ENCODE results near the gene RIN2.

Gene RIN2

GRCh38 chr20:19785173-19785982 is 27.3 kb downstream of the RIN2 start:
- Histone ChIP-seq H3K4me3 (ENCODE audit: insufficient read depth, low read length, poor library complexity, severe bottlenecking) (no peak overlapping the region), H3K9me3 (ENCODE audit: insufficient read depth, low read length) (no peaks in the 10 kb centered on the region), H4K20me1 (ENCODE audit: low read depth, low read length) (no peaks in the 10 kb centered on the region), H3F3A (ENCODE audit: insufficient read depth) (no peaks in the 10 kb centered on the region), H3K27ac (ENCODE audit: low read depth, low read length) (no peak overlapping the region), H3K27me3 (ENCODE audit: low read length) (no peaks in the 10 kb centered on the region), H3K9ac (ENCODE audit: low read length) (no peak overlapping the region), H2AFZ (ENCODE audit: low read depth, low read length, severe bottlenecking) (no peak overlapping the region), H3K36me3 (ENCODE audit: low read length) (no peaks in the 10 kb centered on the region), H3K9me2 (replicated peaks; ENCODE audit: insufficient read depth, low read length) (no peaks in the 10 kb centered on the region), H3K4me2 (ENCODE audit: low read depth, low read length, poor library complexity, severe bottlenecking) (no peak overlapping the region), H3K79me2 (ENCODE audit: insufficient read depth, low read length) (no peaks in the 10 kb centered on the region)
- TF ChIP-seq EZH2phosphoT487 (conservative IDR thresholded peaks at IDR 0.05; ENCODE audit: low read length) (no peak), CTCF (IDR thresholded peaks at IDR 0.05; ENCODE audit: insufficient read depth, low read length, poor library complexity, severe bottlenecking) (peak; percentile 4)

- H3K9ac ChIP-seq (ENCODE audit: low read length): no peak overlapping the region
- H3F3A ChIP-seq (ENCODE audit: insufficient read depth): no peaks in the 10 kb centered on the region
- H3K4me2 ChIP-seq (ENCODE audit: low read depth, low read length, poor library complexity, severe bottlenecking): no peak overlapping the region
- TF ChIP-seq CTCF (IDR thresholded peaks at IDR 0.05; ENCODE audit: insufficient read depth, low read length, poor library complexity, severe bottlenecking) (no peak), EZH2phosphoT487 (conservative IDR thresholded peaks at IDR 0.05; ENCODE audit: low read length) (no peak)
- H3K27ac ChIP-seq (ENCODE audit: low read depth, low read length): no peak overlapping the region
- no peaks in the 10 kb centered on the region for H3K9me2 ChIP-seq (replicated peaks; ENCODE audit: insufficient read depth, low read length)
- H3K9me3 ChIP-seq (ENCODE audit: insufficient read depth, low read length): no peaks in the 10 kb centered on the region
- no peak overlapping the region for H2AFZ ChIP-seq (ENCODE audit: low read depth, low read length, severe bottlenecking)
- no peak overlapping the region for H3K4me3 ChIP-seq (ENCODE audit: insufficient read depth, low read length, poor library complexity, severe bottlenecking)
- no peaks in the 10 kb centered on the region for H3K79me2 ChIP-seq (ENCODE audit: insufficient read depth, low read length)
- H4K20me1 ChIP-seq (ENCODE audit: low read depth, low read length): no peaks in the 10 kb centered on the region
- H3K27me3 ChIP-seq (ENCODE audit: low read length): no peaks in the 10 kb centered on the region
- H3K36me3 ChIP-seq (ENCODE audit: low read length): no peaks in the 10 kb centered on the region
These were observed 27.9 kb downstream of the RIN2 start for GRCh38 chr20:19785983-19786285.

- Histone ChIP-seq H3K4me3 (ENCODE audit: insufficient read depth, low read length, poor library complexity, severe bottlenecking) (no peak overlapping the region), H3K9me3 (ENCODE audit: insufficient read depth, low read length) (no peaks in the 10 kb centered on the region), H2AFZ (ENCODE audit: low read depth, low read length, severe bottlenecking) (no peak overlapping the region), H3K27me3 (ENCODE audit: low read length) (no peaks in the 10 kb centered on the region), H3K9me2 (replicated peaks; ENCODE audit: insufficient read depth, low read length) (no peaks in the 10 kb centered on the region), H3K4me2 (ENCODE audit: low read depth, low read length, poor library complexity, severe bottlenecking) (no peak overlapping the region), H3F3A (ENCODE audit: insufficient read depth) (no peaks in the 10 kb centered on the region), H3K36me3 (ENCODE audit: low read length) (no peaks in the 10 kb centered on the region), H3K79me2 (ENCODE audit: insufficient read depth, low read length) (no peaks in the 10 kb centered on the region), H3K9ac (ENCODE audit: low read length) (no peak overlapping the region), H3K27ac (ENCODE audit: low read depth, low read length) (no peak overlapping the region), H4K20me1 (ENCODE audit: low read depth, low read length) (no peaks in the 10 kb centered on the region)
- TF ChIP-seq EZH2phosphoT487 (conservative IDR thresholded peaks at IDR 0.05; ENCODE audit: low read length): no peak
- no peak for TF ChIP-seq CTCF (IDR thresholded peaks at IDR 0.05; ENCODE audit: insufficient read depth, low read length, poor library complexity, severe bottlenecking)
These were observed 28.3 kb downstream of the RIN2 start for GRCh38 chr20:19786311-19786710.
